NCI-H446 treated with DMSO at 0.1 percent for 48 hours (cell line): ENCODE data around the gene FSTL5.
"Not testable (repeated sequence)": the region's sequence is repeated elsewhere in the genome, so short reads cannot be mapped to it uniquely, and the experiment has no call there.

Experiments used
- DNase-seq: peaks from one replicate; lab custom pipeline; 2025; lab: John Stamatoyannopoulos, UW

Gene FSTL5

GRCh38 chr4:162163892-162164759, at the start of gene FSTL5:
Gene FSTL5, minus strand, starts transcription at chr4:162164000. Its CDS starts 52,604 bp downstream, at chr4:162111396.
- DNase-seq: no peak

GRCh38 chr4:162209706-162210105, 45.9 kb upstream of the FSTL5 start:
- no peak for DNase-seq

DNA sequence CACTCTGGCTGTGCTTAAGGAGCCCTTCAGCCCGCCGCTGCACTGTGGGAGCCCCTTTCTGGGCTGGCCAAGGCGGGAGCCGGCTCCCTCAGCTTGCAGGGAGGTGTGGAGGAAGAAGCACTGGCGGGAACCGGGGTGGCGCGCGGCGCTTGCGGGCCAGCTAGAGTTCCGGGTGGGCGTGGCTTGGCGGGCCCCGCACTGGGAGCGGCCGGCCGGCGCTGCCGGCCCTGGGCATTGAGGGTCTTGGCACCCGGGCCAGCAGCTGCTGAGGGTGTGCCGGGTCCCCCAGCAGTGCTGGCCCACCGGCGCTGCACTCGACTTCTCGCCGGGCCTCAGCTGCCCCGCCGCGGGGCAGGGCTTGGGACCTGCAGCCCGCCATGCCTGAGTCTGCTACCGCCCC, 39.7 kb upstream of the FSTL5 start:
- DNase-seq: not testable (repeated sequence)

DNA sequence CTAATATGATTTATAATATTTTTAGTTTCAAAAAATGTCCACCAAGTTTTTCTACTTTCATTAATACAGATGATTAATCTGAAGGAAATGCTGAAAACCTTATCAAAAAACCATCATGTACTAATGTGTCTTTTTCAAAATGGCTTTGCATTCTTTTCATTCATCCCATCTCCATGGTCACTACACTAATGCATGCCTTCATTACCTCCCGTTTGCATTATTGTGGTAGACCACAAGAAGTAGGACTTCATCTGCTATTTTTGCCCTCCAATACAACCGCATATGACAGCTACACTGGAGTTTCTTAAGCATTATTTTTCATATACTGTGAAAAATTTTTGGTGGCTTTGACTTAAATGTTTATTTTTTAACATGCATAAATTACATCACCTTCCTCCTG, 37.9 kb upstream of the FSTL5 start:
- DNase-seq: no peak

- DNase-seq: no peak
Measured at GRCh38 chr4:162170509-162170908, 6.7 kb upstream of the FSTL5 start.

- DNase-seq: no peak
Measured at GRCh38 chr4:162164906-162165510, 1.2 kb upstream of the FSTL5 start.

DNA sequence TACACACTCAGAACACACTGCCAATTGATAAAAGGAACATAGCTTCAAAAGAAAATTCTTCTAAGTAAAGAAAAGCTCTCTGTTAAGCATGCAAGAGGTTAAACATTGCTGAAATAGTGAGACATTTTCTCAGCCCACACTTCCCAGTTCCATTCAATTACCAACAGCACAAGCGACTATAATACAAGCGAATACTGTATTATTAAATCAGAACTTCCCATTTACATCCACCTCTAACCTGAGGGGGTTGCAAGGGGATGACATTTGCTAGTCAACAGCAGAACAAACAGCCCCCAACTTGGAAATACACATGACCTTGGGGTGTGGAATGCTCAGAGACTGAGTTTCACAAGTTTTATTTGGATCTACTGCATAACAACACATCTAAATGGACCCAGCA, 1.1 kb downstream of the FSTL5 start:
- DNase-seq: no peak

DNA sequence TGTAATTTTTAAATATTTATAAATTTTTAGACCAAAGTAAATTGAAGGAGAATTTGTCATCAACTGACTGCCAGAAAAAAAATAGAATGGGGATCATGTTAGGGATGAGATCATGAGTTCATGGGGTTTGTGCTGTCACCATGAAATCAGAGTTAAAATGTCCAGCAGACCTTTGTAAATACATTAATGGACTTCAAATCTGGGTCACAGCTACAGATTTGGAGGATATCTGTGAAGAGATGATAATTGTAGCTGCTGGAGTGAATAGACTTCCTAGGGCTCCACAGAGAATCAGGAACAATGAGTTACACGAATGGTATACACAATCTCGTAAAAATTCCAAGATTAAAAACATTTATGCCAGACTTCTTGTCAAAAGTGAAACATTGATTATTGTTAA, 6.6 kb downstream of the FSTL5 start:
- no peak for DNase-seq

GRCh38 chr4:162154862-162155540, 8.8 kb downstream of the FSTL5 start:
- no peak for DNase-seq

DNA sequence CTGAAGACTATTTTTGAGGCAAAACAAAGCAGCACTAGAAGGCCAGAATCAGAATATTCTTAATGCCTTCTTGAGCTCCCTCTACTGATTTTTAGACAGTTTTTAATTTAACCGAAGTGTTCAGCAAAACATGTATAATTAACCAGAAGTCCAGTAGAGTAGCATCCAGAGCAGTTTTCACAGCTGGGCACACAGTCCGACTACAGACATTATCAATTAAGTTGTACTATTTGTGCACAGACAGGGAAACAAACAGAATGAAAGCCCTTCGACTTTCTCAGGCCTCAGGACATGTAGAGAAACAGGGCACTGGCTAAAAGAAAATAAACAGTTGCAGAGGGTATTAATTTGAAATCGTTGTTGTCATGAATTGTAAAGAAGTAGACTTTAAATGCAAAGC, 11.9 kb downstream of the FSTL5 start:
- DNase-seq: no peak

DNA sequence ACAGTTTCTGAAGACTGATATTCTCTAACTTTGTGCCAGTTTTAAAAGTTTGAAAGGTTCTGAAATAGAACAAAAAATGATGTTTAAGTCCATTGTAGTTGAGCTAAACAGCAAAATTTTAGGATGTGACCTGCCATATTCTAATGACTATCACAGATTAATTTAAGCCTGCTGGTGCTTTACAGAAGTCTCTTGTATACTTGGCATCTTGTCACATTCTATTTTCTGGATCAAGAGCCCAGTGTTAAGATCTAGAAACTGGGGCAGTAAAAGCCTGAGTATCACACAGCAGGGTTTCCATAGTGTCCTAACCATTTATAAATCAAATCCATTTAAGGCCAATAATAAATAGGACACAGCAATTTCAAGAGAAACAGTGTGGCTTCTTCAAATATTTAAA, 12.4 kb downstream of the FSTL5 start:
- no peak for DNase-seq

- no peak for DNase-seq
Measured at GRCh38 chr4:162149644-162150043, 14.2 kb downstream of the FSTL5 start.

DNA sequence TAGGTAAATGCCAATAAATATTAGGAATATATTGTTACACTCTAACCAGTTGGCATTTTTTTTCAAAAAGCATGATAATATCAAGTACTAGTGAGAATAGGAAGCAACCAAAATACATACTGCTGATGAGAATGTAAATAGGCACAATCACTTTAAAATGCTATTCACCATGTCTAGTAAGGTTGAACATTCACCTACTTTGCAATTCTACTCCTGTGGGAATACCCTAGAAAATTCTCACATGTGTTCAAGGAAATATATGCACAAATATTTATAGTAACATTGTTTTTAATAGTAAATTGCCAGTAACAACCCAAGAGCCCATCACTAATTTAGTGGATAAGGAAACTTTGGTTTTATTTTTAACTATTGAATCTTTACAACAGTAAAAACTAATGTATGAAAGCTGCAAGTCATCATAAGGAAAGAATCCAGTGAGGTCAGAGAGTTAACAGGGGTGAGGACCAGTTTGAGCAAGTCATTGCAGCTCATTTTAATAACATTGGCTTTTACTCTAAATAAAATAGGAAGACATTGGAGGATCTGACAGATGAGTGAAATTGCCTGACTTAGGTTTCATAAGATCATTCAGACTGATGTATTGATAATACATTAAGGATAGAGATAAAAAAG, 23.6 kb downstream of the FSTL5 start:
- no peak for DNase-seq

- DNase-seq: no peak
Measured at GRCh38 chr4:162139412-162139811, 24.4 kb downstream of the FSTL5 start.

GRCh38 chr4:162131256-162131655, 32.5 kb downstream of the FSTL5 start:
- DNase-seq: no peak

GRCh38 chr4:162126729-162127128, 37.1 kb downstream of the FSTL5 start:
- DNase-seq: no peak

DNA sequence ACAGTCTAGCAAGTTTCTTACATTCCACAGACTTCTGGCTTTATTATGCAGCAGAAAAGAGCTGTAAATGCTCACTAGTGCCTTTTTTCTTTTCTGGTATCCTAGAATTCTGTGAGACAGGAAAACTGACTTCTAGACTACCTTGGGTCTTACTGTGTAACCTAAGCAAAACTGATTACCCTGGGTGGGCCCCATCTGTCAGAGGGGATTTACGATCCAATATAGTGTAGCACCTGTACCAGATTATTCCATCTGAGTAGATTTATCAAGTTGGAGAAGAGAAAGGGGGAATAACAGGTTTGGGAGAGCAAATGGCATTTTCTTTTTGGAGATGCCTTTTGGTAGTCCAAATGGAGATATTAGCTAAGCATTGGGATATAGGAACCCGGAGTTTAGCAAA, 46.7 kb downstream of the FSTL5 start:
- DNase-seq: no peak

DNA sequence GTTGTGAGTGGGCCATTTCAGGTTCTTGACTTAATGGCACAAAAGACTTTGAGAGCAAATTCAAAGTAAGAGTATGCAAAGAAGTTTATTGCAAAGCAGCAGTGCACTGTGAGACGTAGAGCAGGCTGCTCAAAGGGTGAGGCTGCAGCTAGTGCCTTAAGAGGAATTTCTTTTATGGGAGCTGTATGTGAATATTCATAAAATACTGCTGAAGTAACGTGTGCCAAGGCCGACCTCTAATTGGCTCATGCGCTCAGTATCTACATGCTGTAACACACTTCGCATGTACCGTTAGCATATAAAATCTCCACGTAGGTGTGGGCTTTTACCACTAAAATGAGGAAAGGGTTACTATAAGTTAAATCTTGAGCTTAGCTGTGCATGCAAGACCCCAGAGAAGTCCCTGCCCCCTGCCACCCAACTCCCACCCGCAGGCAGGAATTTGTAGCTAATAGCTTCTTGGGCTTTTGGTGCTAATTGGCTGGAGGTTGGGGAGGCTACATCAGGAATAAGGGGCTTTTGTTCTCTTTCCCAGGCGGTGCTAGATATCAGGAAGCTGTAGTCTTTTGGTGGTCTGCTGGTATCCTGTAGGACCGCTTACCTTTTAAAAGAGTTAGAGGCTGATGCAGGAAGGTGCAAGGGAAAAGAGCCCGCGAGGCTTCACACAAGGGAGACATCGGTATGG, 47.6 kb downstream of the FSTL5 start:
- DNase-seq: no peak

DNA sequence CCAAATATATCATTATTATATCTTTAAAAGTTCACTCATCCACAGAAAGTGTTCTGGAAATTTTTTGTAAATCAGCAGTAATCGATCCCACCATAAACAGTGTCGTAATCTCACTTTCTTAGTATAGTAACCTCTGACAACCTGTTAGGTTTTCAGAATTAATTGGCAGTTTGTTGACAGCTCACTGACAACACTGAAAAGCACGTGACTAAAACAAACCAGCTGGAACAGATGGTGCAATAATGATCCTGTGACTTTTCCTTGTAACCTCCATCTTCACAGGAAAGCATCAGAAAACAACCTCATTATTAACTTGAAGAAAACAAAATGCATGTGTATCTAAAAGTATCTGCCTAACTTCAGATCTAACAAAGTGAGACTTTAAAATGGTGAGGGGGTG, 48.5 kb downstream of the FSTL5 start:
- DNase-seq: no peak

DNA sequence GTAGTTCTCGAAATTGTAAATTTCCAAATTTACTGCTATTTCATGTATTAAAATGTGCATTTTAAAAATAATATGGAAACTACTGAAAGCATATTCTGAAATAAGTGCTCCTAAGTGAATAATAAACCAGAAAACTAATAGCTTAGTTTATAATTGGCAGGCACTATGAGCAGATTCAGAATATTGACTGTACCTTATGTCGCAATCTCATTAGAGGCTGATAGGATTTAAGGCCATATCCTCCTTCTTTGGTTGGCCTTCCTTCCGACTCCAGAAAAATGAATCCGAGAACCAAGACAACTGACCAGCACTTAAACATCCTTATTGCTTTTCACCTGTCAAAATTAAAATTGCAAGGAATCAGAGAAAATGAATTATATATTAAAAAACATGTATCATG, 52.7 kb downstream of the FSTL5 start:
- no peak for DNase-seq

DNA sequence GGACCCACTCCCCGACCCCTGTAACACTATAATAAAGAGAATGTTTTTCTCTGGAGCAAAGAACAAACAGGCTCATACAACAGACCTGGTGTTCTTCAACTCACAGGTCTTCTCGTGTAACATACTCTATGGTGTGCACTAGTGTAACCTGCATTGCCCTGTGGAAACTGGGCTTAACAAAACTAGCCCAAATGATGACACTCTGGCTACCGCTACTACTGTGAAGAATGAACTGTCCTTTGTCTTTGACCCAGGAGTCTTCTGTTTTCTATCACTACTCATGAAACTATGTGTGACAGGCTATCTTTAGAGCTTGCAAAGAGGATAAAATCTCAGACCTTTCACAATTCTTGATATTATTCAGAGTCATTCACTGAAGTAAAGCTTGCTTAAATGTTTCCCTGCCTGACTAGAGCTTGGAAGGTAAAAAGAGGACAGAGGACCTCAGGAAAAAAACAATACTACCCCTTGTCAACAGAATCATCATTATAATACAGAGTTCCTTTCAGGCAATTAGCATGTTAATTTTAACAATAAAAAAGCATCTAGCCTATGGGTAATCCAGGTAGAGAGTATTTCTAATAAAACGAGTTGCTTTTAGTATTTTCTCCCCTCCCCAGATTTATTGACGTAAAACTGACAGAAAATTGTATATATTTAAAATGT, 59.2 kb downstream of the FSTL5 start:
- DNase-seq: no peak
